GM21423 (cell line): ENCODE results near the gene GRK1.
"Not testable (repeated sequence)": the region's sequence is repeated elsewhere in the genome, so short reads cannot be mapped to it uniquely, and the experiment has no call there.

ENCODE experiments used
- ATAC-seq: cut with Tn5 transposase; IDR thresholded peaks from one replicate; pipeline ENCODE4 v1.9.1; 2021; ENCODE audit warnings: mild to moderate bottlenecking, moderate library complexity; ENCODE audit not compliant: unreplicated experiment

The GRK1 gene

DNA sequence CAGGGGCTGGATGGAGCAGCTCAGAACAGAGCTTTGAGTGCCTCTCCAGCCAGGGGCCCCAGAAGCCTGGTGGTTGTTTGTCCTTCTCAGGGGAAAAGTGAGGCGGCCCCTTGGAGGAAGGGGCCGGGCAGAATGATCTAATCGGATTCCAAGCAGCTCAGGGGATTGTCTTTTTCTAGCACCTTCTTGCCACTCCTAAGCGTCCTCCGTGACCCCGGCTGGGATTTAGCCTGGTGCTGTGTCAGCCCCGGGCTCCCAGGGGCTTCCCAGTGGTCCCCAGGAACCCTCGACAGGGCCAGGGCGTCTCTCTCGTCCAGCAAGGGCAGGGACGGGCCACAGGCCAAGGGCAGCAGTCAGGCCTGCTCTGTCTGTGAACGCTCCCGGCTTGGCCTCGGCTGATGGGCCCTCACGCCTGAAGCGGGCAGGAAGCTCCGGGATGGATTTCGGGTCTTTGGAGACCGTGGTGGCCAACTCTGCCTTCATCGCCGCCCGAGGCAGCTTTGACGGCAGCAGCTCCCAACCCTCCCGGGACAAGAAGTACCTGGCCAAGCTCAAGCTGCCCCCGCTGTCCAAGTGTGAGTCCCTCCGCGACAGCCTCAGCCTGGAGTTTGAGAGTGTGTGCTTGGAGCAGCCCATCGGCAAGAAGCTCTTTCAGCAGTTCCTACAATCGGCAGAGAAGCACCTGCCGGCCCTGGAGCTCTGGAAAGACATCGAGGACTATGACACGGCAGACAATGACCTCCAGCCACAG is at the start of gene GRK1:
Gene GRK1, plus strand, starts transcription at position 269 of the 751 bp plus-strand sequence. Its CDS starts 168 bp downstream, at position 437.
- no peak for ATAC-seq

DNA sequence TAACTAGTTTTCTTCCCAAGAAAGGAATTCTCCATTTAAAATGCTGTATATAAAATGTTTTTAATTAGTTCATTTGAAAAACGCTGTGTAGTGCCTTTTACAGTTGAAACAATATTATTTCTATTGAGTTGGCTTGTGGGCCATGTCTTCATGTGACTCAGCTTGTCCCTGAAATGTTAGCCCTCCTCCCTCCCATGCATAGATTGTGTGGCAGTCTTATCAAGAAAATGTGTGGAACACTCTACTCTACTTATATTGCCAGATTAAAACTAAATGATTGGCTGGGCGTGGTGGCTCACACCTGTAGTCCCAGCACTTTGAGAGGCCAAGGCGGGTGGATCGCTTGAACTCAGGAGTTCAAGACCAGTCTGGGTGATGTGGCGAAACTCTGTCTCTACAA is 49.1 kb upstream of the GRK1 start:
- ATAC-seq = no peak

DNA sequence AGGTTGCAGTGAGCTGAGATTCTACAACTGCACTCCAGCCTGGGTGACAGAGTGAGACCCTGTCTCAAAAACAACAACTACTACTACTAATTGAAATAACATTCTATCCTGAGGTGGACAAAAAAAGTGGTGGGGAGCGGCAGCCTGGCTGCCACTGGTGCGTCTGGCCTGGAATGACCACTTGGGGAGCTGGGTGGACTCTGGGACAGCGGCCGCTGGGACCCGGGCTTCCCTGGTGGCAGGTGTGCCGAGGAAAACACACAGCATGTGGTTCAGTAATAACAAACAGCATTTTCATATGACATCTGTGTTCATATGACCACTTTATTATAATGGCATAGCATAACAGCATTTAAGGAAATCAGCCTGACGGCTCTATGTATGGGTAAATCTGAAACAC is 48.6 kb upstream of the GRK1 start:
- no peak for ATAC-seq

DNA sequence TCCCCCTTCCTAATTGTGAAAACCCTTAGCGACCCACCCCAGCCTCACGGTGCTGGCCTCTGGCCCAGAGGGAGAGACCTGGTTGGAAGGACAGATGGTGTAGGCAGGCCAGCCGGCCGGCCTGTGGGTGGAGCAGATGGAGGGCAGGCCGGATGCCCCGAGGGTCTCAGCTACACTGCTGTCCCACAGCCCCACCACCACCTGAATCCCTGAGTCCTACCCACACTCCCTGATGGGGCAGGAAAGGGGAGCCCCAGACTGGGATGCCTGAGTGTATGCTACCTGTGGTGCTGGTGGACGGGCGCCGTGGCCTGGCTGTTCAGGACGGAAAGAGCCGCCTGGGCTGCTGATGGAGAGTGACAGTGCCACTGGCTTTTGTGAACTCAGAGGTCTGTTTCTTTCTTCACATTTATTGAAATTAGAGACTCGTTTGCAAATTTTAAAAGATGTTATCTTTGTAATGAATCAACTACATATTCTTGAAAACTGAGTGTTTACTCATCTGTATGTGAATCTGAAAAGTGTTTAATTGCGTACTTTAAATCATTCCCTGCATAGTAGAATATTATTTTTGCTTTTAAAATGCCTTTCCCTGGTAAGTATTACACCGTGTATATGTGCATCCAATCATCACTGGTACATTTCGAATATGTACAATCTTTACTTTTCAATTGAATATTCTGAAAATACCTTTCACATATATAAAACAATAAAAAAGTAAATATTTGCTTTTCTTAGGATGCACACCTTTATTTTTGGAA is 46.8 kb upstream of the GRK1 start:
- no peak for ATAC-seq

- ATAC-seq = no peak
Measured at GRCh38 chr13:113621046-113621445, 46.0 kb upstream of the GRK1 start.

DNA sequence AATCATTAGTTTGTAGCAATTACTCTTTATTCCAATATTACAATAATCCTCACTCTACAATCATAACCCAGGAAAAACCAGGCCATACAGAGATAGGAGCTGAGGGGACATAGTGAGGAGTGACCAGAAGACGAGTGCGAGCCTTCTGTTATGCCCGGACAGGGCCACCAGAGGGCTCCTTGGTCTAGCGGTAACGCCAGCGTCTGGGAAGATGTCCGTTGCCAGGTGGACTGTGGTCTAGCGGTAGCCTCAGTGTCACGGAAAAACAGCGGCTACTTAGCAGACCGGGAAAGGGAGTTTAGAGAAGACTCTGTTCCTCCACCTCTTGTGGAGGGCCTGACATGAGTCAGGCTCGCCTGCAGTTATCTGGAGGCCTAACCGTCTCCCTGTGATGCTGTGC is 45.5 kb upstream of the GRK1 start:
- not testable (repeated sequence) for ATAC-seq

DNA sequence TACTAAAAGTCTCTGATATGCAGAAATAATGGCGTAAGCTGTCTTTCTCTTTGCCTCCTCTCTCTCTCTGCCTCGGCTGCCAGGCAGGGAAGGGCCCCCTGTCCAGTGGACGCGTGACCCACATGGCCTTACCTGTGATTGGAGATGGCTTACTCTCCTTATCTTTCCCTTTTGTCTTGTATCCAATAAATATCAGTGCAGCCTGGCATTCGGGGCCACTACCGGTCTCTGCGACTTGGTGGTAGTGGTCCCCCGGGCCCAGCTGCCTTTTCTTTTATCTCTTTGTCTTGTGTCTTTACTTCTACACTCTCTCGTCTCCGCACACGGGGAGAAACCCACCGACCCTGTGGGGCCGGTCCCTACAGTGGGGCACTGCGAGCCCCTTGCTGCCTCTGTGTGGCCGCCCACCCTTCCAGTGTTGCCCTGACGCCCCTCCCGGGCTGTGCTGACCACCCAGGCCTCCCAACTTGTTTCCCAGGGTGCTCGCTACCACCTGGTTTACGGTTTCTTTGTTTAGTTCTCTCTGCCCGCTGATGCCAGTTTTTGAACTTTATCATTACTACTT is 45.0 kb upstream of the GRK1 start:
- ATAC-seq = not testable (repeated sequence)

- no peak for ATAC-seq
Measured at GRCh38 chr13:113622791-113623490, 44.1 kb upstream of the GRK1 start.

DNA sequence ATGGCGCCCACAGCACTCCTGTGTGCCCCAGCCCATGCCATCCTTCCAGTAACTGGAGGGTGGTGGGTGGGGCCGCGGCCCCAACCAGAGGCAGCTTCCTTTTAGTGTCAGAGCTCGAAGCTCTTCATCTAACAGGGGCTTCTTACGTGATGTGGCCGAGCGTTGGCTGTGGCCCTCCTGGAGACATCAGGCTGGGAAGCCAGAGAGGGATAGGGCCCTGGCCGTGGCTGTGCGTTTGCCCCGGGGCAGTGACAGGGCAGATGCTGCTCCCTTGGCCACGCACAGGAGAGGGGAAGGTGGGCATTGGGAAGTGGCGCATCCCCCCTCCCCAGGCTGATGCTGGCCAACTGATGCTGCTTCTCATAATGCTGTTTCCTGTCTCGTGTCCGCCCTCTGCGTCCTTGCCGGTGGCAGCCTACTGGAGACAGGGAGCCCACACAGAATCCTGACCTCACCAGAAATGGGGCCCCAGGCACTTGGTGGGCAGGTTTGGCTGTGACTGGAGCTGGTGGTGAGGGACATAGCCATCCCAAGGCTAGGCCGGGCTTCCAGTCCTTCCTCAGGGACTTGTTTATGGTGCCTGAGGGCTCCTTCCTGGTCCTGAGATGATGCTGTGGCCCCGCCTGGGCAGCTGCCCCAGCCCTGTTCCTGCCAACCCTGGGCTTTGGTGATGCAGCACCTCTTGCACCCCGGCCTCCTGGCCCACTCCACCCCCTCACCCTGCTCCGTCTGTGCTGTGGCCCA is 43.4 kb upstream of the GRK1 start:
- no peak for ATAC-seq

- ATAC-seq = no peak
Measured at GRCh38 chr13:113624235-113624587, 42.8 kb upstream of the GRK1 start.

DNA sequence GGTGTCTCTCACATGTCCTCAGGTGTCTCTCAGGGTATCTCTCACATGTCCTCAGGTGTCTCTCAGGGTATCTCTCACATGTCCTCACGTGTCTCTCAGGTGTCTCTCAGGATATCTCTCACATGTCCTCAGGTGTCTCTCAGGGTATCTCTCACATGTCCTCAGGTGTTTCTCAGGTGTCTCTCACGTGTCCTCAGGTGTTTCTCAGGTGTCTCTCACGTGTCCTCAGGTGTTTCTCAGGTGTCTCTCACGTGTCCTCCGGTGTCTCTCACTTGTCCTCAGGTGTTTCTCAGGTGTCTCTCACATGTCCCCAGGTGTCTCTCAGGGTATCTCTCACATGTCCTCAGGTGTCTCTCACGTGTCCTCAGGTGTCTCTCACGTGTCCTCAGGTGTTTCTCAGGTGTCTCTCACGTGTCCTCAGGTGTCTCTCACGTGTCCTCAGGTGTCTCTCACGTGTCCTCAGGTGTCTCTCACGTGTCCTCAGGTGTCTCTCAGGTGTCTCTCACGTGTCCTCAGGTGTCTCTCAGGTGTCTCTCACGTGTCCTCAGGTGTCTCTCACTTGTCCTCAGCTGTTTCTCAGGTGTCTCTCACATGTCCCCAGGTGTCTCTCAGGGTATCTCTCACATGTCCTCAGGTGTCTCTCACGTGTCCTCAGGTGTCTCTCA is 42.2 kb upstream of the GRK1 start:
- ATAC-seq = not testable (repeated sequence)

DNA sequence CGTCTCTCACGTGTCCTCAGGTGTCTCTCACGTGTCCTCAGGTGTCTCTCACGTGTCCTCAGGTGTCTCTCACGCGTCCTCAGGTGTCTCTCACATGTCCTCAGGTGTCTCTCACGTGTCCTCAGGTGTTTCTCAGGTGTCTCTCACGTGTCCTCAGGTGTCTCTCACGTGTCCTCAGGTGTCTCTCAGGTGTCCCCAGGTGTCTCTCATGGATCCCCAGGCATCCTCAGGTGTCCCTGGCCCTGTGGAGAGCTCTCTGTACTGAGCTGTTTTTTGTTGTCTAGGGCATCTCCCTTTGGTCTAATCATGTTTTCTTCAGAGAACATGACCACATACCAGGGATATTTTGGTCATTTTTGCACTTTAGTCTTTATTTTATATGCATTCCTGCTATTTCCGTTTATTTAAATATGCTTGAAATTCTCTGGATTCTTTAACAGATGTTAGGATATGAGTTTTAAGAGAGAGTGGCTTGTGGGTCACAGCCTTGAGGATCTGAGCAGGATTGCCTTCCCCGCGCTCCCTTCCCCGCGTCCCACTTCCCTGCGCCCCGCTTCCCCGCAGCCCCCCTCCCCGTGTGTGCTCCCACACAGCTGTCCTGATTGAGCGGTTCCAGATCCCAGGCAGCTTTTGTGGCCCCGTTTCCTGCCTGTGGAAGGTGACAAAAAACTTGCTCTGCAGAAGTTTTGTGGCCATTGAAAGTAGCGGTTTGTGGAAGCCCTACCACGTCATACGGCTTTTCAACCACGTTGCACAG is 40.9 kb upstream of the GRK1 start:
- ATAC-seq = no peak

- no peak for ATAC-seq
Measured at GRCh38 chr13:113627136-113627535, 39.9 kb upstream of the GRK1 start.

- no peak for ATAC-seq
Measured at GRCh38 chr13:113628291-113629270, 38.4 kb upstream of the GRK1 start.

GRCh38 chr13:113629866-113630265 is 37.2 kb upstream of the GRK1 start:
- ATAC-seq = no peak

DNA sequence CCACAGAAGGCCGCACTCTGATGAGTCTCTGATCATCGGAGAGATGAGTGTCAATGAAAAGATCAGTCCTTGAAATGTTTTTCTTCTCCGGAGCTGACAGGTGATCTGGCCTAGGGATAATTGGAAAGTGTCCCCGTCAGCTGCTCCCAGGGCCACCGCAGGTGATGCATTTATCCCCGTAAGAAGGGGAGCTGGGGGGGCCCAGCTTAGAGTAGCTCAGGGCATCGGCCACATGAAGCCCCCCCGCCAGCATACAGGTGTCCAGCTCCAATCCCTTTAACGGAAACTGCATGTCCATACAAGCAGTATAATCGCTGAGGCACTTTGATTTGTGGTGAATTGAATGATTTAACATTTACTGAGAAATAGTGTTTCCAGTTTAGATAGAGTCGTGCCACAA is 36.7 kb upstream of the GRK1 start:
- no peak for ATAC-seq

DNA sequence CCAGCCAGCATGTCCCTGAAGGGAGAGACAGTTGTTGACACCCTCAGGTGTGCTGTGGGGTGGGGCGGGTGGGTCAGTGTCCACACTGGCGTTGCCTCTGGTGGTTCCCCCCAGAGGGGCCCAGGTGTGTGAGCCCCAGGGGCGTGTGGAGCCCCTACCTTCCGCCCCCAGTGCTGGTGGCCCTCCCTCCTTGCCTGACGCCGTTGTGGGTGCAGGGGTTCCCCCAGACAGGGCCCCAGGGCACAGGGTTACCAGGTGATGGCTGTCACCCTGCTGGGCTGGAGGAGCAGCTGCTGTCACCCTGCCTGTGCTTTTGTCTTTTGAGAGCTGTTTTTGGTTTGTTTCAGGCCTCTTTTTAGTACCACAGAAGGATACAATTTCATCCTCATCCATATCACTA is 36.2 kb upstream of the GRK1 start:
- ATAC-seq = no peak

DNA sequence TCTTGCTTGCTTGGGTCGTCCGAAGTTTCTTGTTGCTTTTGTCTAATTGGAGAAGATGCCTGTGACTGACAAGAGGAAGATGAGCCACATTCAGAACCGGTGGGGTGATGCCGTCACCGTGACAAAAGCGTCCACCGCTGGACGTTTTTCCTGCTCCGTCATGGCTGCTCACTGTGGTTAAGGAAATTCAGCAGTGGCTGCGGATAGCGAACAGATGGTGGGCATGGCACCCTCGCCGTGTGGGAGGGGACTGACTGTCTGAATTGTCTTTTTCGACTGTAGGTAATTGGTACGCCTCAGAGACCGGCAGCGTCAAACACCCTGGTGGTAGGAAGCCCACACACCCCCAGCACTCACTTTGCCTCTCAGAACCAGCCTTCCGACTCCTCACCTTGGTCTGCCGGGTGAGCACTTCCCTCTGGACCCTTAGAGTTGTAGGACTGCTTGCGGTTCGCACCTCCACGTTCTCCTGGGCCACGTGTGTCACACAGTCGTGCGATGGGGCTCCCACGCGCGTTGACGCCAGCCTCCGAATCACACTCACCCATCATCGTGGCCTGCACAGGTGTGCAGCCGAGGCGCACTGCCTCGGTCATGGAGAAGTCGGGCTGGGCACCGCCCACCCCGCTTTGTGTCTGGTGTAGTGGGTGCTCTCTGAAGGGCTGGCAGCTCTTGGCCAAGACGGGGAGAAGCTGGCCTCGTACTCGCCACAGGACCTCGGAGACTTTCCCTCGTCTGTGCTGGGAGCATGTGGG is 35.5 kb upstream of the GRK1 start:
- ATAC-seq = no peak
